Calu3 (cell line): ENCODE data around the gene SLC38A1. TPM values are rescaled to one million over a fixed set of nuclear protein-coding genes. Genes with fewer than 3 reads are reported as not detected.

Source experiments
- BruUV-seq: library from RNA; stranded (reverse); fragments of 400-500 nt; replicated peaks from 2 replicates; lab custom pipeline; 2021; lab: Mats Ljungman, UMichigan
- CTCF ChIA-PET: fragments of 300-600 bp; sonication (Branson Sonifier 250); formaldehyde crosslinking; loops from one replicate; lab custom pipeline; 2022; ENCODE audit warnings: antibody characterized with exemption; lab: Charles Lee
- DNase-seq: peaks from one replicate; pipeline ENCODE4 v3.0.0; 2022
- H3K27ac Mint-ChIP-seq: one replicate; pipeline ENCODE4 v1.8.0; 2022; ENCODE audit warnings: mixed read lengths; ENCODE audit not compliant: unreplicated experiment
- H3K27me3 Mint-ChIP-seq: one replicate; pipeline ENCODE4 v1.8.0; 2022; ENCODE audit warnings: mixed read lengths; ENCODE audit not compliant: unreplicated experiment
- H3K36me3 Mint-ChIP-seq: one replicate; pipeline ENCODE4 v1.8.0; 2022; ENCODE audit warnings: mild to moderate bottlenecking, moderate library complexity, mixed read lengths; ENCODE audit not compliant: insufficient read depth, unreplicated experiment
- H3K4me1 Mint-ChIP-seq: one replicate; pipeline ENCODE4 v1.8.0; 2022; ENCODE audit warnings: mild to moderate bottlenecking, low read depth, mixed read lengths; ENCODE audit not compliant: unreplicated experiment
- H3K4me3 Mint-ChIP-seq: one replicate; pipeline ENCODE4 v1.8.0; 2022; ENCODE audit warnings: mild to moderate bottlenecking, low read depth, moderate library complexity, mixed read lengths; ENCODE audit not compliant: unreplicated experiment
- H3K9me3 Mint-ChIP-seq: one replicate; pipeline ENCODE4 v1.8.0; 2022; ENCODE audit warnings: low read depth, mixed read lengths; ENCODE audit not compliant: unreplicated experiment
- CTCF ChIP-seq: fragments of 200-600 bp; IDR thresholded peaks from one replicate; pipeline ENCODE4 v1.8.0; 2022; ENCODE audit warnings: antibody characterized with exemption; ENCODE audit not compliant: unreplicated experiment
- intact Hi-C: fragments of 100-400 bp; cut with micrococcal nuclease; formaldehyde crosslinking; loops from one replicate; pipeline ENCODE4 v1.10.0; 2022; ENCODE audit not compliant: unreplicated experiment
- total RNA-seq: library from RNA; stranded (reverse); gene quantifications from 2 replicates; pipeline ENCODE4 v1.2.3, GENCODE V29; 2022

The SLC38A1 gene
- total RNA-seq, 1 experiment from 2014 or later = 132 TPM

DNA sequence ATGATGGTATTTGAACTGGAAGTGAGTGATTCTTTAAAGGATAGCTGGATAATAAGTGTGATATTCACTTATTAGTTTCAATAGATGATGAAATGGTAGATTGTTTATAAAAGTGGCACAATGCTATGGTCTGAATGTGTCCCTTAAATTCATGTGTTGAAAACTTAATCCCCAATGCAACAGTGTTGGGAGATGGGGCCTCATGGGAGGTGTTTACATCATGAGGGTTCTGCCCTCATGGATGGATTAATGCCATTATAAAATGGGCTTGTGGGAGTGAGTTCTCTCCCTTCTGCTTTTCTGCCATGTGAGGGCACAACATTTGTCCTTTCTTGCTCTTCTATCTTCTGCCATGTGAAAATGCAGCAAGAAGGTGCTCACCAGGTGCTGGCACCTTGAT is 134.0 kb downstream of the SLC38A1 start:
- no peaks in the 10 kb centered on the region for H3K27me3 Mint-ChIP-seq
- TF ChIP-seq CTCF = no peak
- no peaks in the 10 kb centered on the region for H3K4me1 Mint-ChIP-seq
- no peak for DNase-seq
- BruUV-seq = no TSS peak
- intact Hi-C loops = no loop called here
- H3K4me3 Mint-ChIP-seq = no peak overlapping the region
- H3K27ac Mint-ChIP-seq = no peak overlapping the region
- CTCF ChIA-PET = no interaction called here
- H3K36me3 Mint-ChIP-seq = no peaks in the 10 kb centered on the region
- no peaks in the 10 kb centered on the region for H3K9me3 Mint-ChIP-seq

DNA sequence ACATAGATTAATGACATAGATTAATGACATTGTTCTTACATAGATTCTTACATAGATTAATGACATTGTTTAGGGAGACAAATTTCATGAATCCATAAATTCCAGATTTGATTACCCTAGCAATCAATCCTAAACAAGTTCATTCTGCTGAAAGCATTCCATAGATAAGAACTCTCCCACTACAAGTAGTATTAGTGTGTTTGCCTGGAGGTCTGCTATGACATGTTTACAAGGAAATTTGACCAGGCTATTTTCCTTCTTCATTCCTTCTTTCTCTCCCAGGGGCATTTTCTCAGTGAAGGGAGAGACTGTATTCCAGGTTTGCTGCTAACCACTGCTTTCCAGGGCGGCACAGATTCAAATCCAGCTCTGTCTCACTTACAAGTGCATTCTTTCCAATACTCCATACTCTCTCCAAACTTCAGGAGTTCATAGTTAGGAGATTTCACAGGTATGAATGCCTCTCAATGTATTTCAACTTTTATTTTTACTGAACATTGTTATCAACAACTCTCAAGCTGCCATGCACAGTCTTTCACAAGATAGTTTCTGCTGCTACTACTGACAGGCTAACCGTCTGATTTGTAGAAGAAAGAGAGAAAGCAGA is 134.5 kb downstream of the SLC38A1 start:
- intact Hi-C loops = no loop called here
- H3K36me3 Mint-ChIP-seq = no peaks in the 10 kb centered on the region
- TF ChIP-seq CTCF = no peak
- no peak overlapping the region for H3K4me3 Mint-ChIP-seq
- no peak overlapping the region for H3K27ac Mint-ChIP-seq
- CTCF ChIA-PET = no interaction called here
- BruUV-seq = no TSS peak
- no peak for DNase-seq
- no peaks in the 10 kb centered on the region for H3K27me3 Mint-ChIP-seq
- H3K4me1 Mint-ChIP-seq = no peaks in the 10 kb centered on the region
- no peaks in the 10 kb centered on the region for H3K9me3 Mint-ChIP-seq

DNA sequence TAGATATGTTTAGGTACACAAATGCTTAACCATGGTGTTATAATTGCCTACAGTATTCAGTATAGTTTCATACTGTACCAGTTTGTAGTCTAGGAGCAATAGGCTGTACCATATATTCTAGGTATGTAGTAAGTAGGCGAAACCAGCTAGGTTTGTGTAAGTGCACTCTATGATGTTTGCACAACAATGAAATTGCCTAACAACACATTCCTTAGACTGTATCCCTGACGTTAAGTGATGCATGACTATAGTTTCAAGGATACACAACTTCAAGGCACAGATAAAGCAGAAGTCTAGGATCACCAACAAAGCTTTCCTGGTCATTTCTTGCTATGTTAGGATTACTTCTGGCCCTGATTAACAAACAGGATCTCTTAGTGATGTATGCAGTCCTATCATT is 135.1 kb downstream of the SLC38A1 start:
- no peaks in the 10 kb centered on the region for H3K27me3 Mint-ChIP-seq
- DNase-seq = no peak
- no peaks in the 10 kb centered on the region for H3K36me3 Mint-ChIP-seq
- no peak overlapping the region for H3K4me3 Mint-ChIP-seq
- CTCF ChIA-PET = no interaction called here
- no peak overlapping the region for H3K27ac Mint-ChIP-seq
- no TSS peak for BruUV-seq
- intact Hi-C loops = no loop called here
- H3K9me3 Mint-ChIP-seq = no peaks in the 10 kb centered on the region
- no peaks in the 10 kb centered on the region for H3K4me1 Mint-ChIP-seq
- TF ChIP-seq CTCF = no peak

Other genes starting within 250 kb of the SLC38A1 start
- 142 and 170 TPM in 2 replicates for gene SLC38A2, start 103.7 kb upstream of the SLC38A1 start, total RNA-seq